ENCODE measurements around the gene ARHGEF18.

GRCh38 chr19:7382694-7383093 is 34.0 kb downstream of the ARHGEF18 start:
- TF ChIP-seq MAX (IDR thresholded peaks at IDR 0.05; ENCODE audit: insufficient read depth, insufficient read length) (no peak), CTCF (IDR thresholded peaks at IDR 0.05; ENCODE audit: extremely low read depth in 1 of 2, insufficient read depth in 1 of 2, low read depth in 1 of 2, low read length in 2 of 2) (no peak), FOS (IDR thresholded peaks at IDR 0.05; ENCODE audit: borderline replicate concordance, insufficient read depth, low read length) (no peak), POLR2A (IDR thresholded peaks at IDR 0.05; ENCODE audit: low read depth, low read length) (no peak)
